Stimulated activated CD4-positive, alpha-beta T cell treated with anti-CD3 and anti-CD28 coated beads, Interleukin-4, amount 100 ng/mL, for 1 hour (primary cell): Measurements from ENCODE around the gene GNAI2.
A peak's percentile ranks its signal among the peaks of the same experiment; 100 is the strongest.
"Not testable (repeated sequence)": the region's sequence is repeated elsewhere in the genome, so short reads cannot be mapped to it uniquely, and the experiment has no call there.

ENCODE experiments used
- DNase-seq: peaks from one replicate; pipeline ENCODE4 v3.0.0-alpha.2; 2020

The GNAI2 gene

GRCh38 chr3:50227390-50228183, 8.4 kb upstream of the GNAI2 start:
- peak; percentile 90 for DNase-seq

GRCh38 chr3:50228184-50228763, 7.7 kb upstream of the GNAI2 start:
- DNase-seq: not testable (repeated sequence)

- no peak for DNase-seq
Measured at GRCh38 chr3:50229490-50229889, 6.5 kb upstream of the GNAI2 start.

GRCh38 chr3:50230104-50230793, 5.8 kb upstream of the GNAI2 start:
- DNase-seq: no peak

- DNase-seq: no peak
Measured at GRCh38 chr3:50230794-50231125, 5.2 kb upstream of the GNAI2 start.

- no peak for DNase-seq
Measured at GRCh38 chr3:50231581-50231980, 4.4 kb upstream of the GNAI2 start.

GRCh38 chr3:50232303-50232702, 3.7 kb upstream of the GNAI2 start:
- no peak for DNase-seq

GRCh38 chr3:50233176-50233575, 2.8 kb upstream of the GNAI2 start:
- DNase-seq: no peak

GRCh38 chr3:50236484-50237132, 604 bp downstream of the GNAI2 start:
- DNase-seq: no peak

- no peak for DNase-seq
Measured at GRCh38 chr3:50237133-50237651, 1.2 kb downstream of the GNAI2 start.

- DNase-seq: peak; percentile 87
Measured at GRCh38 chr3:50237754-50238548, 1.9 kb downstream of the GNAI2 start.

- DNase-seq: no peak
Measured at GRCh38 chr3:50238549-50239026, 2.6 kb downstream of the GNAI2 start.

GRCh38 chr3:50239649-50240048, 3.6 kb downstream of the GNAI2 start:
- DNase-seq: no peak

GRCh38 chr3:50241163-50241562, 5.2 kb downstream of the GNAI2 start:
- no peak for DNase-seq

GRCh38 chr3:50241713-50242380, 5.8 kb downstream of the GNAI2 start:
- DNase-seq: no peak

- DNase-seq: no peak
Measured at GRCh38 chr3:50242381-50242770, 6.4 kb downstream of the GNAI2 start.

- DNase-seq: peak; percentile 45
Measured at GRCh38 chr3:50242851-50243542, 7.0 kb downstream of the GNAI2 start.

GRCh38 chr3:50243543-50243895, 7.5 kb downstream of the GNAI2 start:
- no peak for DNase-seq

- not testable (repeated sequence) for DNase-seq
Measured at GRCh38 chr3:50244813-50245212, 8.8 kb downstream of the GNAI2 start.

GRCh38 chr3:50245251-50245745, 9.3 kb downstream of the GNAI2 start:
- no peak for DNase-seq
